A549 (cell line): ENCODE data around the gene RGMB. TPM values are rescaled to one million over a fixed set of nuclear protein-coding genes. Genes with fewer than 3 reads are reported as not detected.

Experiments used
- ATAC-seq, 2 experiments: fragments of 200-7000 bp in 1 of 2; fragments of >200 bp in 1 of 2; cut with Nextera tagmentation in 1 of 2; cut with Tn5 transposase in 1 of 2; 3 replicates each; pipeline versions ENCODE4 v1.8.0 to v1.9.1; 2018 to 2020; ENCODE audit warnings: mild to moderate bottlenecking in 1 of 2, moderate library complexity in 1 of 2
- CTCF ChIA-PET: fragments of 300-600 bp; sonication (Branson Sonifier 250); formaldehyde crosslinking; extraction: SDS; loops from one replicate; lab custom pipeline; 2021; ENCODE audit warnings: antibody characterized with exemption, inconsistent platforms; lab: Yijun Ruan, JAX
- POLR2A ChIA-PET: fragments of 350-600 bp; formaldehyde crosslinking; extraction: SDS; loops from one replicate; lab custom pipeline; 2021; ENCODE audit warnings: antibody characterized with exemption, inconsistent platforms; lab: Yijun Ruan, JAX
- DNase-seq, 2 experiments: peaks; one replicate each; pipeline versions ENCODE4 v3.0.0 to v3.0.0-alpha.2; 2011 to 2016; ENCODE audit warnings: low read depth in 1 of 2, low spot score in 1 of 2
- FAIRE-seq: peaks from 2 replicates; lab custom pipeline; 2011; peaks lifted over from hg19 to GRCh38; lab: Jason Lieb, UNC
- H3K27ac ChIP-seq, 2 experiments: fragments of >200 bp; sonication (Bioruptor Twin); formaldehyde crosslinking; 3 replicates each; pipeline ENCODE4 v1.5.1; 2016 to 2017
- H3K4me1 ChIP-seq: fragments of >200 bp; sonication (Bioruptor Twin); formaldehyde crosslinking; 3 replicates; pipeline ENCODE4 v1.6.1; 2016
- H3K4me2 ChIP-seq: fragments of >200 bp; sonication (Bioruptor Twin); formaldehyde crosslinking; 3 replicates; pipeline ENCODE4 v1.6.1; 2016
- H3K4me3 ChIP-seq: fragments of >200 bp; sonication (Bioruptor Twin); formaldehyde crosslinking; 3 replicates; pipeline ENCODE4 v1.5.1; 2016
- H3K9me3 ChIP-seq: fragments of >200 bp; sonication (Bioruptor Twin); formaldehyde crosslinking; 3 replicates; pipeline ENCODE4 v1.6.1; 2016
- CHD4 ChIP-seq: fragments of 200-600 bp; sonication (generic); IDR thresholded peaks from 2 replicates; pipeline ENCODE4 v1.6.1; 2016; ENCODE audit warnings: antibody characterized with exemption, mild to moderate bottlenecking, borderline replicate concordance
- HOXA7 ChIP-seq: fragments of 250-450 bp; sonication (Bioruptor Pico); IDR thresholded peaks from 2 replicates; pipeline ENCODE4 v1.5.0; 2020; ENCODE audit warnings: mild to moderate bottlenecking, moderate library complexity
- HOXB5 ChIP-seq: fragments of 250-450 bp; sonication (Bioruptor Pico); IDR thresholded peaks from 2 replicates; pipeline ENCODE4 v1.5.0; 2020; ENCODE audit warnings: mild to moderate bottlenecking, moderate library complexity
- JUNB ChIP-seq: fragments of >200 bp; sonication (Bioruptor Twin); formaldehyde crosslinking; IDR thresholded peaks from 2 replicates; pipeline ENCODE4 v1.6.1; 2016
- MAZ ChIP-seq: fragments of 150-350 bp; IDR thresholded peaks from 2 replicates; pipeline ENCODE4 v1.6.1; 2014; ENCODE audit warnings: antibody characterized with exemption, low read depth, low read length, borderline replicate concordance
- NFE2L2 ChIP-seq: fragments of 150-350 bp; conservative IDR thresholded peaks from 2 replicates; pipeline ENCODE4 v1.6.1; 2014; ENCODE audit warnings: low read length
- NR3C1 ChIP-seq: fragments of >200 bp; sonication (Bioruptor Twin); formaldehyde crosslinking; IDR thresholded peaks from 3 replicates; pipeline ENCODE4 v1.6.1; 2017
- PBX3 ChIP-seq: IDR thresholded peaks from 2 replicates; pipeline ENCODE4 v1.6.1; 2012
- PHF8 ChIP-seq: fragments of 200-600 bp; sonication (generic); IDR thresholded peaks from 2 replicates; pipeline ENCODE4 v1.6.1; 2016; ENCODE audit warnings: low read depth, mild to moderate bottlenecking, antibody characterized with exemption, moderate library complexity, borderline replicate concordance
- POLR2AphosphoS2 ChIP-seq: conservative IDR thresholded peaks from 2 replicates; pipeline ENCODE4 v1.6.1; 2012; ENCODE audit warnings: low read length, improper control_type of control experiment, inconsistent platforms
- RAD21 ChIP-seq, 2 experiments: fragments of >200 bp in 1 of 2; sonication (Bioruptor Twin) in 1 of 2; formaldehyde crosslinking in 1 of 2; IDR thresholded peaks in 1 of 2; conservative IDR thresholded peaks in 1 of 2; 2 replicates in 1 of 2; 3 replicates in 1 of 2; pipeline ENCODE4 v1.6.1; 2012 to 2018; ENCODE audit warnings: inconsistent platforms in 1 of 2
- RCOR1 ChIP-seq: fragments of 150-350 bp; IDR thresholded peaks from 2 replicates; pipeline ENCODE4 v1.6.1; 2014; ENCODE audit warnings: antibody characterized with exemption, low read length, low read depth
- SMC3 ChIP-seq: fragments of >200 bp; sonication (Bioruptor Twin); formaldehyde crosslinking; IDR thresholded peaks from 3 replicates; pipeline ENCODE4 v1.6.1; 2018; ENCODE audit warnings: inconsistent platforms
- TP53 ChIP-seq: fragments of 250-450 bp; sonication (Bioruptor Pico); IDR thresholded peaks from 2 replicates; pipeline ENCODE4 v1.5.0; 2021; ENCODE audit warnings: mild to moderate bottlenecking, moderate library complexity
- USF2 ChIP-seq: fragments of 450-650 bp; IDR thresholded peaks from 2 replicates; pipeline ENCODE4 v1.6.1; 2014; ENCODE audit warnings: antibody characterized with exemption
- ZC3H11A ChIP-seq: fragments of 450-650 bp; IDR thresholded peaks from 2 replicates; pipeline ENCODE4 v1.6.1; 2014; ENCODE audit warnings: antibody characterized with exemption, mild to moderate bottlenecking
- ZNF302 ChIP-seq: fragments of 250-450 bp; sonication (Bioruptor Pico); IDR thresholded peaks from 2 replicates; pipeline ENCODE4 v1.9.0; 2021; ENCODE audit warnings: inconsistent platforms, mild to moderate bottlenecking, moderate library complexity
- ZSCAN20 ChIP-seq: fragments of 250-450 bp; sonication (Bioruptor Pico); IDR thresholded peaks from 2 replicates; pipeline ENCODE4 v1.8.0; 2022; ENCODE audit warnings: mild to moderate bottlenecking, moderate library complexity
- WGBS: methylation state at CpG from one replicate; pipeline ENCODE4 v1.1.6; 2017; ENCODE audit errors: missing lambda C conversion rate; 5-methylcytosine and 5-hydroxymethylcytosine counted together
- polyA plus RNA-seq, 4 experiments: library from polyadenylated mRNA; depleted of rRNA in 3 of 4; stranded (reverse); fragments of >200 nt; fragmentation: RNase III in 1 of 4; extraction: RNeasy Plus Mini Kit Qiagen cat#74134 plus additional on column Dnase treatment in 1 of 4; gene quantifications; 2 replicates in 3 of 4; 3 replicates in 1 of 4; pipeline ENCODE4 v1.2.3, GENCODE V29; 2011 to 2017
- TF ChIP-seq, protein P1 (sequence below): fragments of 150-350 bp; IDR thresholded peaks from 2 replicates; pipeline ENCODE4 v1.6.1; 2014; ENCODE audit warnings: low read depth, mild to moderate bottlenecking, low read length
- TF ChIP-seq, protein P2 (sequence below): fragments of >200 bp; sonication (Bioruptor Twin); formaldehyde crosslinking; IDR thresholded peaks from 3 replicates; pipeline ENCODE4 v1.6.1; 2016
- TF ChIP-seq, protein P3 (sequence below): fragments of >200 bp; sonication (Bioruptor Twin); formaldehyde crosslinking; IDR thresholded peaks from 3 replicates; pipeline ENCODE4 v1.5.1; 2016

RGMB gene
- polyA plus RNA-seq, 2 of the 4 experiments (the other 2 are of a cell fraction), result 5.3 to 5.6 TPM

DNA sequence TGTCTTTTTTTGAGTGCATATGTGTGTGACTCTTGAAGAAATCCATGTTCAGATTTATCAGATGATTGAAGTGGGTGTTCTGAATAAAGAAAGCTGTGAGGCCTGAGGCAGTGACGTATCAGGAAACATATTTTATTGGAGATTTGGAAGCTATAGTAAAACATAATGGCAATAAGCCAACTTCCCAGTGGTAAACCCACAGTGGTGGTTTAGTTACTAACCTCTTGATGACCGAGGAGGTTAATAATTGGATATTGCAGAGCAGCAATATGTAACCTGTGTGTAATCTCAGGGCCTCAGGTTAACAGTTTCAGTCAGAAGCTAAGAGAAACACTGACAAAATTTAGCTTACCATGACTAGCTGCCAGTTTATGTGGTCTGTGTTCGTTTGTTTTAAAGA lies 6.9 kb downstream of the RGMB start:
- Histone ChIP-seq H3K4me1 (peaks cover 8% of the 10 kb centered on the region), H3K4me3 (no peak overlapping the region), H3K9me3 (no peaks in the 10 kb centered on the region), H3K27ac (no peak overlapping the region), H3K4me2 (no peak overlapping the region)
- DNase-seq (no peak), ATAC-seq (no peak), FAIRE-seq (no peak)
- ChIA-PET CTCF (interaction anchor here (1.6 to 3.6 kb wide), 3 partner anchors 11 to 15 kb away, joined by 4 to 49 read pairs (median 5); no protein-coding TSS in a partner anchor), POLR2A (no interaction called here)
- no peak for TF ChIP-seq ZC3H11A
- TF ChIP-seq POLR2AphosphoS2, result no peak
- TF ChIP-seq JUNB, result no peak
- no peak for TF ChIP-seq HOXB5 (CRISPR knock-in tag)
- no peak for TF ChIP-seq HOXA7 (CRISPR knock-in tag)
- TF ChIP-seq, protein P1, sequence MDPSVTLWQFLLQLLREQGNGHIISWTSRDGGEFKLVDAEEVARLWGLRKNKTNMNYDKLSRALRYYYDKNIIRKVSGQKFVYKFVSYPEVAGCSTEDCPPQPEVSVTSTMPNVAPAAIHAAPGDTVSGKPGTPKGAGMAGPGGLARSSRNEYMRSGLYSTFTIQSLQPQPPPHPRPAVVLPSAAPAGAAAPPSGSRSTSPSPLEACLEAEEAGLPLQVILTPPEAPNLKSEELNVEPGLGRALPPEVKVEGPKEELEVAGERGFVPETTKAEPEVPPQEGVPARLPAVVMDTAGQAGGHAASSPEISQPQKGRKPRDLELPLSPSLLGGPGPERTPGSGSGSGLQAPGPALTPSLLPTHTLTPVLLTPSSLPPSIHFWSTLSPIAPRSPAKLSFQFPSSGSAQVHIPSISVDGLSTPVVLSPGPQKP, result no peak
- 83% methylated on average over 3 of the region's 3 CpGs for WGBS

- Histone ChIP-seq H3K9me3 (no peaks in the 10 kb centered on the region), H3K4me1 (no peaks in the 10 kb centered on the region), H3K27ac (no peak overlapping the region), H3K4me2 (no peak overlapping the region), H3K4me3 (no peak overlapping the region)
- ATAC-seq (no peak), DNase-seq (no peak), FAIRE-seq (no peak)
- CTCF ChIA-PET, result interaction anchor here (1.6 to 3.6 kb wide), 3 partner anchors 12 to 14 kb away, joined by 4 to 49 read pairs (median 5); no protein-coding TSS in a partner anchor
- WGBS, result 94% methylated on average over 2 of the region's 2 CpGs
- TF ChIP-seq, protein P2, sequence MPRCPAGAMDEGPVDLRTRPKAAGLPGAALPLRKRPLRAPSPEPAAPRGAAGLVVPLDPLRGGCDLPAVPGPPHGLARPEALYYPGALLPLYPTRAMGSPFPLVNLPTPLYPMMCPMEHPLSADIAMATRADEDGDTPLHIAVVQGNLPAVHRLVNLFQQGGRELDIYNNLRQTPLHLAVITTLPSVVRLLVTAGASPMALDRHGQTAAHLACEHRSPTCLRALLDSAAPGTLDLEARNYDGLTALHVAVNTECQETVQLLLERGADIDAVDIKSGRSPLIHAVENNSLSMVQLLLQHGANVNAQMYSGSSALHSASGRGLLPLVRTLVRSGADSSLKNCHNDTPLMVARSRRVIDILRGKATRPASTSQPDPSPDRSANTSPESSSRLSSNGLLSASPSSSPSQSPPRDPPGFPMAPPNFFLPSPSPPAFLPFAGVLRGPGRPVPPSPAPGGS, result no peak
- TF ChIP-seq PBX3 (no peak), NFE2L2 (no peak), JUNB (no peak), TP53 (CRISPR knock-in tag) (no peak), ZSCAN20 (CRISPR knock-in tag) (no peak), PHF8 (no peak), CHD4 (no peak), RCOR1 (no peak), RAD21 (conservative IDR thresholded peaks at IDR 0.05 in 1 of 2, IDR thresholded peaks at IDR 0.05 in 1 of 2) (no peak), SMC3 (no peak), USF2 (no peak), NR3C1 (no peak), ZNF302 (no peak), MAZ (no peak)
- TF ChIP-seq, protein P3, sequence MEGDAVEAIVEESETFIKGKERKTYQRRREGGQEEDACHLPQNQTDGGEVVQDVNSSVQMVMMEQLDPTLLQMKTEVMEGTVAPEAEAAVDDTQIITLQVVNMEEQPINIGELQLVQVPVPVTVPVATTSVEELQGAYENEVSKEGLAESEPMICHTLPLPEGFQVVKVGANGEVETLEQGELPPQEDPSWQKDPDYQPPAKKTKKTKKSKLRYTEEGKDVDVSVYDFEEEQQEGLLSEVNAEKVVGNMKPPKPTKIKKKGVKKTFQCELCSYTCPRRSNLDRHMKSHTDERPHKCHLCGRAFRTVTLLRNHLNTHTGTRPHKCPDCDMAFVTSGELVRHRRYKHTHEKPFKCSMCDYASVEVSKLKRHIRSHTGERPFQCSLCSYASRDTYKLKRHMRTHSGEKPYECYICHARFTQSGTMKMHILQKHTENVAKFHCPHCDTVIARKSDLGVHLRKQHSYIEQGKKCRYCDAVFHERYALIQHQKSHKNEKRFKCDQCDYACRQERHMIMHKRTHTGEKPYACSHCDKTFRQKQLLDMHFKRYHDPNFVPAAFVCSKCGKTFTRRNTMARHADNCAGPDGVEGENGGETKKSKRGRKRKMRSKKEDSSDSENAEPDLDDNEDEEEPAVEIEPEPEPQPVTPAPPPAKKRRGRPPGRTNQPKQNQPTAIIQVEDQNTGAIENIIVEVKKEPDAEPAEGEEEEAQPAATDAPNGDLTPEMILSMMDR, result no peak
- POLR2A ChIA-PET, result no interaction called here
Measured at GRCh38 chr5:98781520-98781919, 8.1 kb downstream of the RGMB start.
